HL-60/S4 treated with retinoic acid at 250 ng/mL for 4 days and 3 days (cell line): ENCODE data around the gene MCEMP1.

Experiments
- in situ Hi-C: fragments of 300-500 bp; cut with MboI; formaldehyde crosslinking; loops from 2 replicates; pipeline ENCODE4 v1.7.0; 2022; ENCODE audit warnings: low sequenced_read_pairs

The MCEMP1 gene

DNA sequence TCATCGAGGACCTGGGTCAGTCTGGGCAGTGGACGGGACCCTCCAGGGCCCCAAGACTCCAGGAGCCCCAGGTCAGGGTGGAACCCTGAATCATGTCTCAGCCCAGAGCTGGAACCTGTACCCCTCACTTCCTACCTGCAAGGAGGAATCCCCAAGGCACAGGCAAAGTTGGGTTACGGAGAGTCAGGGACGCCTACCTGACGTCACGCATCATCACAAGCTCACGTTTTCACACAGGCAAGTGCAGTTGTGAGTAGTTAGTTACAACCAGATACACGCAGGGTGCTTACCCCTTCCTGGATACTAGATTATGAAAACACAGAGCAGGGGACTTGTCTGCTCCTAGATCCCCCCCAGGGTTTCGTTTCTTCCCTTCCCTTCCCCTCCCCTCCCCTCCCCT is 6.1 kb upstream of the MCEMP1 start:
- in situ Hi-C loops: no loop called here

- in situ Hi-C loops: no loop called here
These were observed 4.4 kb upstream of the MCEMP1 start for GRCh38 chr19:7672522-7672921.

- in situ Hi-C loops: no loop called here
These were observed 2.6 kb upstream of the MCEMP1 start for GRCh38 chr19:7674010-7675005.

DNA sequence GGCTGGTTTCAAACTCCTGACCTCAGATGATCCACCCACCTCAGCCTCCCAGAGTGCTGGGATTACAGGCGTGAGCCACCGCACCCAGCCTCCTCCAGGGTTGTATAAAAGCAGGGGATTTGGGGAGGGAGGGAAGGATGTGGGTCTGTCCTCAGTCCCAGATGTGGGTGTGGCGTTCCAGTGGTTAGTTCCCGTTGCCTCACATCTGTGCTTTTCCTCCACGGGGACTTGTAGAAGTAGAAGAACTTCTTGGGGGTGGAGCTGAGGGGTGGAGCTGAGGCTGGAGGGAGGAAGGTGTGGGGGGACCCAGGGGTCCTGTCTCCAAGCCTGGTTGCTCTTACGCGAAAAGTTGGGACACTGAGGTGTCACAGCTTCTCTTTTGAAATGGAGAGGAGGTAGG is 514 bp upstream of the MCEMP1 start:
- in situ Hi-C loops: no loop called here

DNA sequence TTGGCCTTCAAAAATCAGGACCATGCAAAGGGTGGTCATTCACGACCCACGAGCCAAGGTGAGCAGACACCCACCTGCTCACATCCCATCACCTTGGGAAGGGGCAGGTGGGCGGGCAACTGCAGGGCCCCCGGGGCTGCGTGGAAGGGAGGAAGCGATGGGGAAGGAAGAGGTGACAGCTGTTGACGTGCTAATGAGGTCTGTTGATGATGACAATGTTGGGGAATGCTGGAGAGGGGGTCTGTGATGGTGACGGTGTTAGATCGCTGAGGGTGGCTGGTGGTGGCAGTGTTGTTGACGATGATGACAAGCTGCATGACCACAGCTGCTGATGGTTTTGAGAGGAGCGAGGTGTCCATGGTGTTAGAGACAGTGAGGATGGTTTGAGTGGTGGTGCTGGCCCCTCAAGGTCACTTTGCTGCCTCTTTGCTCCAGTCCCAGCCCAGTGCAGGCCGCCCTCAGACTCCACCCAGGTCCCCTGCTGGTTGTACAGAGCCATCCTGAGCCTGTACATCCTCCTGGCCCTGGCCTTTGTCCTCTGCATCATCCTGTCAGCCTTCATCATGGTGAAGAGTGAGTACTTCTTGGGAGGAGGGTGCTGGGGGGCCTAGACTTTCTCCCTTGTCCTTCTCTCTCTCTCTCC is 900 bp downstream of the MCEMP1 start:
- in situ Hi-C loops: no loop called here

DNA sequence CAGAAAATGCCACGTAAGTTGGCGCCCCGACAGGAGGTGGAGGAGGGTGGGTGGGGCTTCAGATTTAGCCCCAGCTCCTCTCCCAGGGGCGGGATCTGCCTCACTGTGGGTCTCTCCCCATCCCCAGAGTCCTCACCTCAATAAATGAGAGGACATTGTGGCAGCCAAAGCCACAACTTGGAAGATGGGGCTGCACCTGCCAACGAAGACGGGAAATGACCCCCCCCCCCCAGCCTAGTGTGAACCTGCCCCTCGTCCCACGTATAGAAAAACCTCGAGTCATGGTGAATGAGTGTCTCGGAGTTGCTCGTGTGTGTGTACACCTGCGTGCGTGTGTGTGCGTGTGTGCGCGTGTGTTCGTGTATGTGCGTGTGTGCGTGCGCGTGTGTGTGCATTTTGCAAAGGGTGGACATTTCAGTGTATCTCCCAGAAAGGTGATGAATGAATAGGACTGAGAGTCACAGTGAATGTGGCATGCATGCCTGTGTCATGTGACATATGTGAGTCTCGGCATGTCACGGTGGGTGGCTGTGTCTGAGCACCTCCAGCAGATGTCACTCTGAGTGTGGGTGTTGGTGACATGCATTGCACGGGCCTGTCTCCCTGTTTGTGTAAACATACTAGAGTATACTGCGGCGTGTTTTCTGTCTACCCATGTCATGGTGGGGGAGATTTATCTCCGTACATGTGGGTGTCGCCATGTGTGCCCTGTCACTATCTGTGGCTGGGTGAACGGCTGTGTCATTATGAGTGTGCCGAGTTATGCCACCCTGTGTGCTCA is 2.3 kb downstream of the MCEMP1 start:
- in situ Hi-C loops: no loop called here

DNA sequence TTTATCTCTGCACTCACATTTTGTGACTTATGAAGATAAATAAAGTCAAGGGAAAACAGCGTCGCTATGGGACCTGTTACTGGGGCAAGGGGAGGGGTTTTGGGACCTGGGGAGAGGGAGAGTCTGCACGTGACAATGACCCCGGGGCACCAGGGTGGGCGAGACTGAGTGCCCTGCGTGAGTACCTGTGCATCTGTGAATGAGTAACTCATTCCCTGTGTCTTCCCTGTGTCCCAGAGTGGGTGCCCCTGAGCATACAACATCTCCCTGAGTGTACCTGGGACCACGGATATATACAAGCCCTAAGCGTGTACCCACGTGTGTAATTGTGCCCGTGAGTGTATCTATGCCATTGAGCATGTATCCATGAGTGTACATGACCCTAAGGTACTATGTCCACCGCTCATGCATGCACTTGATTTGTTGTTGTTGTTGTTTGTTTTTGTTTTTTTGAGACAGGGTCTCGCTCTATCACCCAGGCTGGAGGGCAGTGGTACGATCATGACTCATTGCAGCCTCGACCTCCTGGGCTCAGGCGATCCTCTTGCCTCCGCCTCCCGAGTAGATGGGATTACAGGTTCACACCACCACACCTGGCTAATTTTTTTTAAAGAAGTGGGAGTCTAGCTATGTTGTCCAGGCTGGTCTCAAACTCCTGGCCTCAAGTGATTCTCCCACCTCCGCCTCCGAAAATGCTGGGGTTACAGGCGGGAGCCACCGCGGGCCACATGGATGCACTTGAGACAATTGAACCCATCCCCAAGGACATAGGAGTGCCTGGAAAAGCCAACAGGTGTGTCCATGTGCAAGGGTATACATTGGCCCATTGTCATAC is 3.1 kb downstream of the MCEMP1 start:
- in situ Hi-C loops: no loop called here

DNA sequence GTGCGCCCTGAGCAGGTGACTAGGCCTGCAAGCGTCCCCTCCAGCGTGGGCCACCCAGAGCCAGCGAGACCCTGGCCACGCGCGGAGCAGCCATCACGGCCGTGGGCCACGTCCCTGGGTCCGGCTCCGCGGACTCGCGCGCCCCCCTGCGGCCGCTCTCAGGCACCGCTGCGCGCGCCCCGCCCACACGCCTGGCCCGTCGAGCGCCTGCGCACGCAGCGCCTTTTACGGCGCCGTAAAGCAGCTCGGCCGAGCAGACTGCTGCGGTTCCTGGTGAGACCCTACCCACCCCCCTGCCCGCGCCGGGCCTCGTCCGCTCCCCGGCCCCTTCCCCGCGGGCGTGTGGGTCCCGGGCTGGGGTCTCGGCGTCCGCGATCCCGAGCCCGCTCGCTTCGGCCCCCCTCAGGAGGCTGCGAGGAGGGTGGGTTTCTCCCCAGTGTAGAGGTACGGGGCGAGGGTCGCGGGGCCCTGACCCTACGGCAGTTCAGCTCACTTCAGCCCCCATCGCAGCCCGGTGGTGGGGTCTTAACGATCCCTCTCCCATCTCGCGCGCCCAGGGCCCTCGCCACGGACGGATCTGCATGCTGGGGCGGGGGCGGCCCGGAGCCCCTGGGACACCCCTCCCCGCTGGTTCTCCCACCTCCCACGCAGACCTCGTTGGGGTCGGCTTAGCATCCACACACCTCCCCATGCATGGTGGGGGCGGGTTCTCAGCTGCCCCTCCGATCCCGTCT is 3.9 kb downstream of the MCEMP1 start, which contains the start of gene TRAPPC5:
TSS of gene TRAPPC5 (plus strand) at position 228 of the 734 bp plus-strand sequence. CDS start 1,421 bp downstream, outside the sequence.
- in situ Hi-C loops: no loop called here

GRCh38 chr19:7681340-7682174 is 4.7 kb downstream of the MCEMP1 start:
- in situ Hi-C loops: no loop called here

DNA sequence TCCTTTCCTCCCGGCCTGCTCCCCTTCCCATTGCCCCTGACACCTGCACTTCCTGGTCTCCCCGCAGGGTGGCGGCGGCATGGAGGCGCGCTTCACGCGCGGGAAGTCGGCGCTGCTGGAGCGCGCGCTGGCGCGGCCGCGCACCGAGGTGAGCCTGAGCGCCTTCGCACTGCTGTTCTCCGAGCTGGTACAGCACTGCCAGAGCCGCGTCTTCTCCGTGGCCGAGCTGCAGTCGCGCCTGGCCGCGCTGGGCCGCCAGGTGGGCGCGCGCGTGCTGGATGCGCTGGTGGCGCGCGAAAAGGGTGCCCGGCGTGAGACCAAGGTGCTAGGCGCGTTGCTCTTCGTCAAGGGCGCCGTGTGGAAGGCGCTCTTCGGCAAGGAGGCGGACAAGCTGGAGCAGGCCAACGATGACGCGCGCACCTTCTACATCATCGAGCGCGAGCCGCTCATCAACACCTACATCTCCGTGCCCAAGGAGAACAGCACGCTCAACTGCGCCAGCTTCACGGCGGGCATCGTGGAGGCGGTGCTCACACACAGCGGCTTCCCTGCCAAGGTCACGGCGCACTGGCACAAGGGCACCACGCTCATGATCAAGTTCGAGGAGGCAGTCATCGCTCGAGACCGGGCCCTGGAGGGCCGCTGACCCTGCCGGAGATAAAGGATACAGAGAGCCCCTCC is 5.4 kb downstream of the MCEMP1 start:
- in situ Hi-C loops: no loop called here

- in situ Hi-C loops: no loop called here
These were observed 8.9 kb downstream of the MCEMP1 start for GRCh38 chr19:7685546-7686445.

DNA sequence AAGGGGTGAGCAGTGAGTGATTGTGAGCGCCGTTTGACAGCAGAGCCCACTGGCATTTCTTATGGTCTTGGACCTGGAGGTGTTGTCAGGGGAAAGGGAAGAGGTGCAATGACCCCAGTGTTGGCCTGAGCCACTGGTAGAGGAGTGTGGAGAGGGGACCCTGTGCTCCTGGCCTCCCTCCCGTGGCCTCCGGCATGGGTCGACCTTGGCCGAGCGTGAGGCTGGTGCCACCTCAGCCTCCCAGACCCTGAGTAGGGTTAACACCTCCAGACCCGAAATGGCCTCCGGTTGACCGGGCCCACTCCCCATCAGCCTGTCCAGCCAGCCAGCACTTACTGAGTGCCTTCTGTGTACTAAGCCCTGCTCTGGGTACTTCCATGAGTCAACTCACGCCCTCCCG is 10.3 kb downstream of the MCEMP1 start:
- in situ Hi-C loops: no loop called here

- in situ Hi-C loops: no loop called here
These were observed 12.3 kb downstream of the MCEMP1 start for GRCh38 chr19:7689165-7689564.

GRCh38 chr19:7690779-7691258 is 13.9 kb downstream of the MCEMP1 start:
- in situ Hi-C loops: no loop called here

DNA sequence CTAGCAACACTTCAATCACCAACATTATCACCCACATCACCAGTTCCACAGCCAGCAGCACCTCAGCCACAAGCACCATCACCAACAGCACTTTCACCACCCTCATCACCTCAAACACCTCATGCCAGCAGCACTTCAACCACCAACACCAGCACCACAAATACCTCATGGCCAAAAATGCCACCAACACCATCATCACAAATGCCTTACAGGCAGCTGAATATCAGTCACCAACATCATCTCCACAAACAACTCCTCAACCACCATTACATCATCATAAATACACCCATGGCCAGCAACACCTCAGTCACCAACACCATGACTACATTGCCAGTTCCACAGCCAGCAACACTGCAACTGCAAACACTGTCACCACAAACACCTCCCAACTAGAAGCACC is 14.6 kb downstream of the MCEMP1 start:
- in situ Hi-C loops: no loop called here

GRCh38 chr19:7692417-7693088 is 15.7 kb downstream of the MCEMP1 start:
- in situ Hi-C loops: no loop called here

- in situ Hi-C loops: no loop called here
These were observed 17.6 kb downstream of the MCEMP1 start for GRCh38 chr19:7694499-7694898.
